GDM1 (cell line): ENCODE measurements around the gene LRIG2.
"Not testable (repeated sequence)": the region's sequence is repeated elsewhere in the genome, so short reads cannot be mapped to it uniquely, and the experiment has no call there.

Experiments used
- DNase-seq: peaks from one replicate; lab custom pipeline; 2025; lab: John Stamatoyannopoulos, UW

The LRIG2 gene

GRCh38 chr1:113072757-113073478, at the start of gene LRIG2:
Gene LRIG2 (plus strand): TSS chr1:113073198. CDS start chr1:113073407, 209 bp downstream.
- peak; percentile 96 for DNase-seq

- DNase-seq = not testable (repeated sequence)
These were observed 49.7 kb upstream of the LRIG2 start for GRCh38 chr1:113023316-113023715.

- DNase-seq = no peak
These were observed 46.0 kb upstream of the LRIG2 start for GRCh38 chr1:113027007-113027406.

GRCh38 chr1:113027449-113027848, 45.5 kb upstream of the LRIG2 start:
- DNase-seq = no peak

- DNase-seq = no peak
These were observed 43.2 kb upstream of the LRIG2 start for GRCh38 chr1:113029822-113030221.

- DNase-seq = no peak
These were observed 41.6 kb upstream of the LRIG2 start for GRCh38 chr1:113031171-113031933.

- no peak for DNase-seq
These were observed 37.9 kb upstream of the LRIG2 start for GRCh38 chr1:113035086-113035485.

GRCh38 chr1:113036639-113037321, 36.2 kb upstream of the LRIG2 start:
- DNase-seq = no peak

GRCh38 chr1:113040041-113040440, 33.0 kb upstream of the LRIG2 start:
- no peak for DNase-seq

- DNase-seq = no peak
These were observed 32.1 kb upstream of the LRIG2 start for GRCh38 chr1:113040718-113041412.

- DNase-seq = no peak
These were observed 31.3 kb upstream of the LRIG2 start for GRCh38 chr1:113041569-113042284.

- peak; percentile 82 for DNase-seq
These were observed 30.5 kb upstream of the LRIG2 start for GRCh38 chr1:113042285-113043143.

- DNase-seq = not testable (repeated sequence)
These were observed 29.9 kb upstream of the LRIG2 start for GRCh38 chr1:113043144-113043488.

- DNase-seq = no peak
These were observed 26.4 kb upstream of the LRIG2 start for GRCh38 chr1:113046569-113046968.

- no peak for DNase-seq
These were observed 24.9 kb upstream of the LRIG2 start for GRCh38 chr1:113048064-113048463.

- no peak for DNase-seq
These were observed 19.5 kb upstream of the LRIG2 start for GRCh38 chr1:113053344-113054126.

GRCh38 chr1:113055570-113055969, 17.4 kb upstream of the LRIG2 start:
- no peak for DNase-seq

- DNase-seq = no peak
These were observed 16.0 kb upstream of the LRIG2 start for GRCh38 chr1:113057006-113057405.

- no peak for DNase-seq
These were observed 13.9 kb upstream of the LRIG2 start for GRCh38 chr1:113058941-113059706.
